ENCODE measurements around the gene ZNF619. TPM values are rescaled to one million over a fixed set of nuclear protein-coding genes. Genes with fewer than 3 reads are reported as not detected.

Gene ZNF619
- total and polyA plus RNA-seq, 9 of the 15 experiments (the other 6 are each of a cell fraction or from before 2014, with no cell fraction given): 1.3 to 9.1 (median 6.3) TPM

- TF ChIP-seq ZNF140 (CRISPR knock-in tag; IDR thresholded peaks at IDR 0.05) (no peak), DPF2 (IDR thresholded peaks at IDR 0.05) (no peak; the same call in 1 of the 2 replicates), POLR3A (IDR thresholded peaks at IDR 0.05; ENCODE audit: borderline replicate concordance, extremely low read depth, insufficient read depth, insufficient read length) (no peak), PCBP2 (IDR thresholded peaks at IDR 0.05; ENCODE audit: low read depth, low read length, poor library complexity, severe bottlenecking) (no peak), ZNF589 (CRISPR knock-in tag; IDR thresholded peaks at IDR 0.05; ENCODE audit: low read depth) (peak; percentile 78; the same call in 1 of the 2 replicates), HMBOX1 (IDR thresholded peaks at IDR 0.05) (no peak), MTA2 (IDR thresholded peaks at IDR 0.05; ENCODE audit: low read depth) (no peak), RBM14 (IDR thresholded peaks at IDR 0.05; ENCODE audit: borderline replicate concordance, insufficient read depth, low read depth, low read length) (no peak), SMARCE1 (IDR thresholded peaks at IDR 0.05) (no peak; the same call in 1 of the 2 replicates), ARID3A (IDR thresholded peaks at IDR 0.05; ENCODE audit: borderline replicate concordance, low read depth, low read length) (no peak), XRCC5 (IDR thresholded peaks at IDR 0.05; ENCODE audit: low read depth, low read length) (0 out of 2 replicates have a peak, but pooled peaks have one; percentile 14), TAF15 (IDR thresholded peaks at IDR 0.05; ENCODE audit: low read depth, low read length) (no peak), L3MBTL2 (IDR thresholded peaks at IDR 0.05) (peak; percentile 77), FOSL1 (tag; conservative IDR thresholded peaks at IDR 0.05) (peak; percentile 77), GTF2A2 (tag; IDR thresholded peaks at IDR 0.05) (no peak), SP2 (IDR thresholded peaks at IDR 0.05; ENCODE audit: extremely low read depth, low read depth, low read length, poor library complexity, severe bottlenecking) (peak; percentile 56), DACH1 (IDR thresholded peaks at IDR 0.05; ENCODE audit: partially characterized antibody) (peak; percentile 48), ZNF511 (CRISPR knock-in tag; IDR thresholded peaks at IDR 0.05) (peak; percentile 88), NCOA6 (IDR thresholded peaks at IDR 0.05) (no peak; the same call in 1 of the 2 replicates), ZBTB11 (CRISPR knock-in tag; IDR thresholded peaks at IDR 0.05) (peak in 1 of 3 experiments; percentile 39; a peak in 2 of 6 replicates)
These were observed 23.8 kb upstream of the ZNF619 start (continued) for GRCh38 chr3:40452876-40453730.

Data from K562 (cell line).